Cardiac muscle cell (in vitro differentiated cells and primary cell): Measurements from ENCODE around the gene NME7. TPM values are rescaled to one million over a fixed set of nuclear protein-coding genes. Genes with fewer than 3 reads are reported as not detected.

ENCODE experiments used
- DNase-seq, 2 donors: peaks; one replicate each; pipeline versions ENCODE4 v3.0.0 to v3.0.0-alpha.2; 2010 to 2017; ENCODE audit warnings: low read depth in 1 of 2, low spot score in 1 of 2
- H3K27ac ChIP-seq: fragments of 200-600 bp; sonication (generic); 2 replicates; pipeline ENCODE4 v1.5.1; 2016
- H3K27me3 ChIP-seq: fragments of 200-600 bp; sonication (generic); 2 replicates; pipeline ENCODE4 v1.6.0; 2016; ENCODE audit warnings: control low read depth
- H3K36me3 ChIP-seq: fragments of 200-600 bp; sonication (generic); 2 replicates; pipeline ENCODE4 v1.5.1; 2016; ENCODE audit warnings: control low read depth
- H3K4me1 ChIP-seq: fragments of 200-600 bp; sonication (generic); 2 replicates; pipeline ENCODE4 v1.8.1; 2017; ENCODE audit warnings: low read depth, mild to moderate bottlenecking, mixed run types
- H3K4me3 ChIP-seq: fragments of 200-600 bp; sonication (generic); 2 replicates; pipeline ENCODE4 v1.5.1; 2016; ENCODE audit warnings: mild to moderate bottlenecking
- H3K9me3 ChIP-seq: fragments of 200-600 bp; sonication (generic); 2 replicates; pipeline ENCODE4 v1.5.1; 2017; ENCODE audit warnings: low read depth, mild to moderate bottlenecking, control low read depth
- polyA plus RNA-seq: library from polyadenylated mRNA; unstranded; fragments of >200 nt; fragmentation: Nextera tagmentation; extraction: Ambion mirVana; gene quantifications from 2 replicates; pipeline ENCODE4 v1.2.1, GENCODE V29; 2016
- total RNA-seq: library from RNA; depleted of rRNA; stranded (reverse); fragments of >200 nt; gene quantifications from 2 replicates; pipeline ENCODE4 v1.2.3, GENCODE V29; 2016
- TF ChIP-seq, protein P1 (sequence below): IDR thresholded peaks from 2 replicates; pipeline ENCODE4 v1.5.1; 2012; ENCODE audit warnings: low read depth, mild to moderate bottlenecking, low read length

NME7 gene
- total and polyA plus RNA-seq, 2 experiments from 2014 or later, result 10.1 to 110 TPM

DNA sequence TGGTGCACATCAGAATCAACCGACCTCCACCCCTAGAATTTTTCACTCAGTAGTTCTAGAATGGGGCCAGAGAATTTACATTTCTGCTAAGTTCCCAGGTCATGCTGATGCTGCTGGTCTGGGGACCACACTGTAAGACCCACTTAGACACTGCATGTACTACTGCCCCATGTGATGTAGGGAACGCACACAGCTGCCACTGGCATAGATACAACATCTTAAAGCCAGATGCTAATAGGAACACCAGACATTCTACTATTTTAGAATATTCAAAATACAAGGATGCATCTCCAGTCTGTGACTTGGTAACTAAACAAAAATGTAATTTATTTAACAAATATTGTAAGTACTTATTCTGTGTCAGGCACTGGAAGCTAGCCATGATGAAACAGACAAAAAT lies 275.2 kb downstream of the NME7 start:
- no peaks in the 10 kb centered on the region for H3K36me3 ChIP-seq
- no peak overlapping the region for H3K27ac ChIP-seq
- DNase-seq, result no peak
- TF ChIP-seq, protein P1, sequence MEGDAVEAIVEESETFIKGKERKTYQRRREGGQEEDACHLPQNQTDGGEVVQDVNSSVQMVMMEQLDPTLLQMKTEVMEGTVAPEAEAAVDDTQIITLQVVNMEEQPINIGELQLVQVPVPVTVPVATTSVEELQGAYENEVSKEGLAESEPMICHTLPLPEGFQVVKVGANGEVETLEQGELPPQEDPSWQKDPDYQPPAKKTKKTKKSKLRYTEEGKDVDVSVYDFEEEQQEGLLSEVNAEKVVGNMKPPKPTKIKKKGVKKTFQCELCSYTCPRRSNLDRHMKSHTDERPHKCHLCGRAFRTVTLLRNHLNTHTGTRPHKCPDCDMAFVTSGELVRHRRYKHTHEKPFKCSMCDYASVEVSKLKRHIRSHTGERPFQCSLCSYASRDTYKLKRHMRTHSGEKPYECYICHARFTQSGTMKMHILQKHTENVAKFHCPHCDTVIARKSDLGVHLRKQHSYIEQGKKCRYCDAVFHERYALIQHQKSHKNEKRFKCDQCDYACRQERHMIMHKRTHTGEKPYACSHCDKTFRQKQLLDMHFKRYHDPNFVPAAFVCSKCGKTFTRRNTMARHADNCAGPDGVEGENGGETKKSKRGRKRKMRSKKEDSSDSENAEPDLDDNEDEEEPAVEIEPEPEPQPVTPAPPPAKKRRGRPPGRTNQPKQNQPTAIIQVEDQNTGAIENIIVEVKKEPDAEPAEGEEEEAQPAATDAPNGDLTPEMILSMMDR, result no peak
- no peak overlapping the region for H3K4me3 ChIP-seq
- H3K27me3 ChIP-seq, result no peaks in the 10 kb centered on the region
- H3K4me1 ChIP-seq, result peaks cover 34% of the 10 kb centered on the region
- no peaks in the 10 kb centered on the region for H3K9me3 ChIP-seq

DNA sequence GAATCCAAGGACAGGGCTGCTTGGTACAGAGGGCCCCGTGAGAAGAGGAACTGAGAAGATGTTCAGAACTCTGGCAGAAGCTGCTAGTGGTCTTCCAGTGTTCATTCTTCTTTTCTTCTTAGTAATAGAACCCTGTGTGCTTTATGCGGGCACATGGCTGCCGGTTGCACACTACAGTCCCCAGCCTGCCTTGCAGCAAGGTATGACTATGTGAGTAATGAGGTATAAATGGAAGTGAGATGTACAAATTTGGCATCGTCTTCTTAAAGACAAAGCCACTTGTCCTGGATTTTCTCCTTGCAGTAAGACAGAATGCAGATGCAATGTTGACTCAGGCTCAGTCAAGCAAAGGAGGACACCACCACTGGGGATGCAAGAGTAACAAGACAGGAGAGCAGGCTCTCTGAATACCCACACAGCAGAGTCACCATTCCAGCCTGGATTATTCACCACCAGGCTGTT lies 276.1 kb downstream of the NME7 start:
- H3K36me3 ChIP-seq, result no peaks in the 10 kb centered on the region
- no peak for DNase-seq
- H3K4me3 ChIP-seq, result no peak overlapping the region
- H3K27me3 ChIP-seq, result no peaks in the 10 kb centered on the region
- H3K4me1 ChIP-seq, result peaks cover 41% of the 10 kb centered on the region
- H3K9me3 ChIP-seq, result no peaks in the 10 kb centered on the region
- TF ChIP-seq, protein P1, result no peak
- H3K27ac ChIP-seq, result no peak overlapping the region

DNA sequence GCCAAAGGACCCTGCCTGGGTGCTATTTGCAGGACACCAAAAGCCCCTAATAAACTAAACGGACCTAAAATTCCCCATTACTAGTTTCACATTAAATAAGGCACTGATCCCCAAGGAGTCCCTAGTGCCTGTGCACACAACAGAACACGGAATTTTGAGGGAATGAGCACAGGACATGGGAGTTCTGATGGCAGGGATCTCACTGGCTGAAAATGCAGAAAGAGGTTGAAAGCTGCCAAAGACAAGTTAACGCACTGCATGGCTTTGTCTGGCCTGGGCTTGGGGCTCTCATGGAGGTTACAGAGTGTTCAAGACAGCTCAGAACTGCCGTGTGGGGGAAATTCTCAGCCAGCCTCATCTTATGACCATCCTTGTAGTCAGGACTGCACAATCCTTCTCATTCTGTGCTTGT lies 276.7 kb downstream of the NME7 start:
- Histone ChIP-seq H3K27ac (no peak overlapping the region), H3K9me3 (no peaks in the 10 kb centered on the region), H3K36me3 (no peaks in the 10 kb centered on the region), H3K4me3 (no peak overlapping the region), H3K27me3 (no peaks in the 10 kb centered on the region), H3K4me1 (peaks cover 46% of the 10 kb centered on the region)
- no peak for DNase-seq
- TF ChIP-seq, protein P1, result no peak

DNA sequence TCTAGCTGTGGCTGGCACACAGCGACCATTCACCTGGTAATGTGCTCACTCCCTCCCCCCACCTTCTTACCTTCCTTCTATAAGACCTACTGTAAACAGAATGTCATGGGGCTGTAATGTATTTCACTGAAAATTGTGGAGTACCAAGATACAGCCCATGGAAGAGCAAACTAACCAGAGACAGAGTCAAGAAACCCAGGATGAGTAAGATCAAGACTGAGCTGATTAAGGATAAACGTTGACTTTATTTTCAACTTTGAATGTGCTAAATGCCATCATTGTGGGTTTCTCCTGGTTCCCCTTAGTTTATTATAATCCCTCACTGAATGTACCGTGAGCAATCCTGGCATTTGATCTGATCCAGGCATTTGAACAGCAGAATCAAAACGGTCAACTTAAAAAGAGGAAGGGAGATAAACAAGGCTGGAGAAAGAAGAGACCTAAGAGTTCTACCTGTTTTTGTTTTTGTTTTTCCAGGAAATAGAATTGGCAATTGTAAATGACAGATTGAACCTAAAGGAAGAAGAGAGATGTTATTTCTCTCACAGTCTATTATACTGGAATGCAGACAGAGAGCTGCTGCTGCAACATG lies 277.2 kb downstream of the NME7 start:
- Histone ChIP-seq H3K9me3 (no peaks in the 10 kb centered on the region), H3K27me3 (no peaks in the 10 kb centered on the region), H3K4me1 (peaks cover 51% of the 10 kb centered on the region), H3K36me3 (no peaks in the 10 kb centered on the region), H3K27ac (no peak overlapping the region), H3K4me3 (no peak overlapping the region)
- no peak for DNase-seq
- TF ChIP-seq, protein P1, result no peak

DNA sequence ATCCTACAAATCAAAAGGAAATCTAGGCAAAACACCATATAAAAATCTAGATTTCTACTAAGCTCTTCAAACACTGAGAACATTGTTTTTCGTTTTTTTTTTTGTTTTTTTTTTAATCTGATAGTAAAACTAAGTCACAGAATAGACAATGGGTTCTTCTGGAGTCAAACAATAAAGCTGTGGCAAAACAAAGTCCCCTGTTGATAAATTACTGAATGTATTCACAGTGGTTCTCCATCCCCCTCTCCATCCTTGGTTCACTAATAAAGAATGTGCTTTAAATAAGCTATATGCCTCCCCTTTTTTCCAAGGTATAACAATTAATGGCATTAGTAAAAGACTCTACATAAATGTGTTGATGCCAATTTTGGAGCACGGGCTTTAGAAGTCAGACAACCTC lies 277.8 kb downstream of the NME7 start:
- no peaks in the 10 kb centered on the region for H3K27me3 ChIP-seq
- H3K4me1 ChIP-seq, result peaks cover 57% of the 10 kb centered on the region
- no peak overlapping the region for H3K4me3 ChIP-seq
- no peaks in the 10 kb centered on the region for H3K9me3 ChIP-seq
- TF ChIP-seq, protein P1, result no peak
- no peak for DNase-seq
- no peaks in the 10 kb centered on the region for H3K36me3 ChIP-seq
- no peak overlapping the region for H3K27ac ChIP-seq
